OCI-LY1 (cell line): Measurements from ENCODE around the gene TXNDC17.

Experiments
- H2AFZ ChIP-seq: fragments of 200-600 bp; sonication (generic), shearing (Covaris generic); 2 replicates; pipeline ENCODE4 v1.6.0; 2014; ENCODE audit warnings: antibody characterized with exemption, mild to moderate bottlenecking, low read length
- H3F3A ChIP-seq: fragments of 200-600 bp; sonication (generic), shearing (Covaris generic); 2 replicates; pipeline ENCODE4 v1.6.0; 2014; ENCODE audit warnings: mild to moderate bottlenecking, antibody characterized with exemption, low read length, moderate library complexity; ENCODE audit not compliant: insufficient read depth
- H3K27ac ChIP-seq: fragments of 200-600 bp; sonication (generic); 2 replicates; pipeline ENCODE4 v1.5.1; 2014; ENCODE audit warnings: low read length, mixed run types, mild to moderate bottlenecking, low read depth; ENCODE audit not compliant: poor library complexity, severe bottlenecking
- H3K27me3 ChIP-seq: fragments of 200-600 bp; sonication (generic); 2 replicates; pipeline ENCODE4 v1.6.0; 2014; ENCODE audit warnings: antibody characterized with exemption, mild to moderate bottlenecking, low read length, moderate library complexity; ENCODE audit not compliant: insufficient read depth
- H3K36me3 ChIP-seq: fragments of 200-600 bp; sonication (generic); 2 replicates; pipeline ENCODE4 v1.6.1; 2014; ENCODE audit warnings: mild to moderate bottlenecking, antibody characterized with exemption, low read length, moderate library complexity, mixed read lengths; ENCODE audit not compliant: insufficient read depth
- H3K4me1 ChIP-seq: fragments of 200-600 bp; sonication (generic); 2 replicates; pipeline ENCODE4 v1.5.1; 2014; ENCODE audit warnings: mild to moderate bottlenecking, low read length, moderate library complexity; ENCODE audit not compliant: insufficient read depth, severe bottlenecking
- H3K4me2 ChIP-seq: fragments of 200-600 bp; sonication (generic), shearing (Covaris generic); 2 replicates; pipeline ENCODE4 v1.6.1; 2014; ENCODE audit warnings: low read length
- H3K4me3 ChIP-seq: fragments of 200-600 bp; sonication (generic); 2 replicates; pipeline ENCODE4 v1.5.1; 2014; ENCODE audit warnings: low read length, low read depth, mild to moderate bottlenecking, mixed read lengths; ENCODE audit not compliant: poor library complexity, severe bottlenecking
- H3K79me2 ChIP-seq: fragments of 200-600 bp; shearing (Covaris generic); 2 replicates; pipeline ENCODE4 v1.6.1; 2016; ENCODE audit warnings: mixed run types, low read length, mixed read lengths; ENCODE audit not compliant: insufficient read depth
- H3K9ac ChIP-seq: fragments of 200-600 bp; sonication (generic), shearing (Covaris generic); 2 replicates; pipeline ENCODE4 v1.6.1; 2014; ENCODE audit warnings: mild to moderate bottlenecking, low read length, mixed read lengths
- H3K9me2 ChIP-seq: fragments of 200-600 bp; sonication (generic), shearing (Covaris generic); 2 replicates; pipeline ENCODE4 v1.6.1; 2014; ENCODE audit warnings: low read depth, mild to moderate bottlenecking, low read length, mixed read lengths
- H3K9me3 ChIP-seq: fragments of 200-600 bp; shearing (Covaris generic); 2 replicates; pipeline ENCODE4 v1.6.1; 2014; ENCODE audit warnings: low read length, mixed read lengths
- H4K20me1 ChIP-seq: fragments of 200-600 bp; sonication (generic), shearing (Covaris generic); 2 replicates; pipeline ENCODE4 v1.6.0; 2016; ENCODE audit warnings: mild to moderate bottlenecking, low read length; ENCODE audit not compliant: insufficient read depth
- EZH2 ChIP-seq: fragments of 200-600 bp; sonication (generic), shearing (Covaris generic); IDR thresholded peaks from 2 replicates; pipeline ENCODE4 v1.8.0; 2017; ENCODE audit warnings: borderline replicate concordance, mixed run types, mild to moderate bottlenecking, antibody characterized with exemption, low read length, moderate library complexity, mixed read lengths
- TF ChIP-seq, protein P1 (sequence below): fragments of 200-600 bp; sonication (generic), shearing (Covaris generic); IDR thresholded peaks from 2 replicates; pipeline ENCODE4 v1.5.1; 2017; ENCODE audit warnings: mild to moderate bottlenecking, antibody characterized with exemption, low read length, moderate library complexity, mixed read lengths

TXNDC17 gene

DNA sequence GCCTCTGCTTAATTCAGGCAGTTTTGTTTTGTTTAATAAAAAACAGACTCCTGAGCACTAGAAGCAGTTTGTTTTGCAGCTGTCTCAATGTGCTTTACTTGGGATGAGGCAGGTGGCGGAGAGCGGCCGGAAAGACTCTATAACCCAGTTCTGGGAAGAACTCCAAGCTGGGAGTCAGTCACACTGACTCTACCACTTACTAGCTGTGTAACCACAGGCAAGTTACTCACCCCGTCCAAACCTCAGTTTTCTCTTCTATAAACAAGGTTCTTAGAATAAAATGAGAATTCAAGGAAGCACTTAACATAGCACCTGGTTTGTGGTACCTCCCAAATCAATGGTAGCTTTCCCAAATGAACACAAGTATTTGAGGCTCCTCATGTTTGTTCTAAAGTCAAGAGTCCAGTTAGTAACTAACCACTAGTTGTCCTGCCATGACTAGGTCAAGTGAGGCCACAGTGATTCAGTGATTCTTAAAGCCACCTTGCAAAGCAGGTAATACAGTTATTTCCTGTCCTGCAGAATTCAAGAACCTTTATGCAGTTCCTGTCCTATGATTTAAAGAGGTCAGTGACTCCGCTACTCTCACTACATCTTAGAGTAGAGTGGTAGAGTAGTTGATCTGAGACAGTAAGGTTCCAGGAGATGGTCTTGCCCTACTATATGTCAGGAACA is 2.7 kb downstream of the TXNDC17 start:
- Histone ChIP-seq H3K9me3 (no peaks in the 10 kb centered on the region), H3K27me3 (no peaks in the 10 kb centered on the region), H3K9me2 (no peaks in the 10 kb centered on the region), H3K4me1 (peaks cover 39% of the 10 kb centered on the region), H3K9ac (no peak overlapping the region), H2AFZ (no peak overlapping the region), H3K4me3 (no peak overlapping the region), H4K20me1 (no peaks in the 10 kb centered on the region), H3F3A (no peaks in the 10 kb centered on the region; the same call in 1 of the 2 replicates), H3K36me3 (peaks cover 58% of the 10 kb centered on the region), H3K4me2 (no peak overlapping the region), H3K79me2 (peaks cover 6% of the 10 kb centered on the region; the same call in 1 of the 2 replicates), H3K27ac (no peak overlapping the region)
- TF ChIP-seq, protein P1, sequence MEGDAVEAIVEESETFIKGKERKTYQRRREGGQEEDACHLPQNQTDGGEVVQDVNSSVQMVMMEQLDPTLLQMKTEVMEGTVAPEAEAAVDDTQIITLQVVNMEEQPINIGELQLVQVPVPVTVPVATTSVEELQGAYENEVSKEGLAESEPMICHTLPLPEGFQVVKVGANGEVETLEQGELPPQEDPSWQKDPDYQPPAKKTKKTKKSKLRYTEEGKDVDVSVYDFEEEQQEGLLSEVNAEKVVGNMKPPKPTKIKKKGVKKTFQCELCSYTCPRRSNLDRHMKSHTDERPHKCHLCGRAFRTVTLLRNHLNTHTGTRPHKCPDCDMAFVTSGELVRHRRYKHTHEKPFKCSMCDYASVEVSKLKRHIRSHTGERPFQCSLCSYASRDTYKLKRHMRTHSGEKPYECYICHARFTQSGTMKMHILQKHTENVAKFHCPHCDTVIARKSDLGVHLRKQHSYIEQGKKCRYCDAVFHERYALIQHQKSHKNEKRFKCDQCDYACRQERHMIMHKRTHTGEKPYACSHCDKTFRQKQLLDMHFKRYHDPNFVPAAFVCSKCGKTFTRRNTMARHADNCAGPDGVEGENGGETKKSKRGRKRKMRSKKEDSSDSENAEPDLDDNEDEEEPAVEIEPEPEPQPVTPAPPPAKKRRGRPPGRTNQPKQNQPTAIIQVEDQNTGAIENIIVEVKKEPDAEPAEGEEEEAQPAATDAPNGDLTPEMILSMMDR: no peak
- no peak for TF ChIP-seq EZH2

DNA sequence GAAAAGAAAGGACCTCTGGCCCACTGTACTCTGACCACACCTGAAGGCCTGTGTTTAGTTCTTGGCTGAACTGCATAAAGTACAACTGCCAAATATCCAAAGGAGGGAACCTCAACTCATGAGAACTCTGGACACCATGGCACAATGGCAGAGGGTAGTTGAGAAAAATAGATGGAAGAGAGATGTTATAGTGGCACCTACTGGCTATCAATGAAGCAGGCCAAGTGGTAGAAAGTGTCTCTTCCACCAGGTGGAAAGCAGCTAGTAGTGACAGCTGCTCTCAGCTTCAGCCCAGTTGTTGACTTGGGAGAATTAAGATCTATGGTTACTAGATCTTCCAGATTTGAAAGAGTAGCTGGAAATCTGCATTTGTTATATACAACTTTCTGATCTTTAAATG is 7.3 kb downstream of the TXNDC17 start:
- H3K36me3 ChIP-seq: peaks cover 55% of the 10 kb centered on the region
- no peaks in the 10 kb centered on the region for H3K9me2 ChIP-seq
- peaks cover 9% of the 10 kb centered on the region; the same call in 1 of the 2 replicates for H3F3A ChIP-seq
- no peak overlapping the region for H3K4me2 ChIP-seq
- no peaks in the 10 kb centered on the region for H3K27me3 ChIP-seq
- H3K9me3 ChIP-seq: no peaks in the 10 kb centered on the region
- H4K20me1 ChIP-seq: no peaks in the 10 kb centered on the region
- peaks cover 42% of the 10 kb centered on the region for H3K4me1 ChIP-seq
- H3K4me3 ChIP-seq: no peak overlapping the region
- peaks cover 13% of the 10 kb centered on the region for H3K79me2 ChIP-seq
- H3K9ac ChIP-seq: no peak overlapping the region; the same call in 1 of the 2 replicates
- no peak overlapping the region for H2AFZ ChIP-seq
- TF ChIP-seq, protein P1: peak; percentile 53
- TF ChIP-seq EZH2: no peak
- no peak overlapping the region for H3K27ac ChIP-seq

DNA sequence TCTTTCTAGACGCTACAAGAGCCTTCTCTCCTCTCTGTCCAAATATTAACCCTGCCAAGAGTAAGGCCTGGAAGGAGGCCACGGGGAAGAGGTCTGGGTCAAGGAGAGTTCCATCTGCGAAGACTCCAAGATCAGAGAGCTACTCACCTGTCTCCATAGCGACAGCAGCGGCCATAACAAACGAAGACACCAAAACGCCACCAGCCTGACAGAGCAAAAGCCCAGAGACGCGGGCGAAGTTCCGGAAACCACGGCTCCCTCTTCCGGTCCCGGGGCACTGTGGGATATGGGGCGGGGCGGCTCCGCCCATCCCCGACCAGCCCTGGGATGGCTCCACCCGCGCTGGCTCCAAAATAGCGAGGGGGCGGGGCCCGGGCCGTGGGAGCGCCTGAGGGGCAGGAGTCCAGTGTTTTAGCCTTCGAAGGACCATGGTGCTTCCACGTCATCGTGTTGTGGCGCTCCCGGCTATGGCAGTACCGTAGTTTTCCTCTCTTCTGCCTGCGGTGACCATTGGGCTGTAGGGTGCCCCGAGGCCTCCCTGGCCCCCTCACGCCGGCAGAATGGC is 10.6 kb downstream of the TXNDC17 start, which contains the start of the genes C17orf100 and MED31:
C17orf100 (plus strand) TSS at position 409 of the 565 bp plus-strand sequence; CDS start at position 561, 152 bp downstream.
MED31 (minus strand) TSS at position 252 of the 565 bp plus-strand sequence; CDS start at position 175, 77 bp downstream.
- Histone ChIP-seq H4K20me1 (no peaks in the 10 kb centered on the region), H3K9me3 (no peaks in the 10 kb centered on the region), H3F3A (peaks cover 11% of the 10 kb centered on the region; the same call in 1 of the 2 replicates), H3K9me2 (no peaks in the 10 kb centered on the region), H3K36me3 (peaks cover 24% of the 10 kb centered on the region; the same call in 1 of the 2 replicates), H3K4me2 (peak within 1 kb of the TSS; percentile 96), H3K27ac (peak within 1 kb of the TSS; percentile 91), H3K27me3 (no peaks in the 10 kb centered on the region), H3K79me2 (peaks cover 13% of the 10 kb centered on the region), H3K9ac (peak within 1 kb of the TSS; percentile 86), H3K4me1 (peaks cover 65% of the 10 kb centered on the region), H2AFZ (no peak within 1 kb of the TSS), H3K4me3 (peak within 1 kb of the TSS; percentile 98)
- TF ChIP-seq EZH2: no peak
- TF ChIP-seq, protein P1: no peak
